ENCODE results near the gene DCLK3.

The DCLK3 gene

GRCh38 chr3:36763850-36764703 is at the start of gene DCLK3:
Gene DCLK3, minus strand, starts transcription at chr3:36764553. Its CDS starts 290 bp downstream, at chr3:36764263.
- DNase-seq = peak; percentile 27 to 40

GRCh38 chr3:36813305-36813704 is 49.0 kb upstream of the DCLK3 start:
- no peak for DNase-seq

GRCh38 chr3:36812240-36812639 is 47.9 kb upstream of the DCLK3 start:
- DNase-seq = no peak

- DNase-seq = no peak
Observed at GRCh38 chr3:36811768-36812167, 47.4 kb upstream of the DCLK3 start.

GRCh38 chr3:36804295-36805055 is 40.1 kb upstream of the DCLK3 start:
- no peak for DNase-seq

GRCh38 chr3:36803091-36803791 is 38.9 kb upstream of the DCLK3 start:
- no peak for DNase-seq

GRCh38 chr3:36800533-36801116 is 36.3 kb upstream of the DCLK3 start:
- no peak for DNase-seq

GRCh38 chr3:36796881-36797280 is 32.5 kb upstream of the DCLK3 start:
- DNase-seq = no peak

- no peak for DNase-seq
Observed at GRCh38 chr3:36796161-36796560, 31.8 kb upstream of the DCLK3 start.

GRCh38 chr3:36795622-36796021 is 31.3 kb upstream of the DCLK3 start:
- DNase-seq = no peak

GRCh38 chr3:36792342-36792741 is 28.0 kb upstream of the DCLK3 start:
- peak; percentile 25 for DNase-seq

GRCh38 chr3:36790765-36791164 is 26.4 kb upstream of the DCLK3 start:
- no peak for DNase-seq

GRCh38 chr3:36786921-36787890 is 22.9 kb upstream of the DCLK3 start:
- DNase-seq = no peak

GRCh38 chr3:36784138-36784635 is 19.8 kb upstream of the DCLK3 start:
- no peak for DNase-seq

- DNase-seq = no peak
Observed at GRCh38 chr3:36777424-36778218, 13.3 kb upstream of the DCLK3 start.

GRCh38 chr3:36776436-36776835 is 12.1 kb upstream of the DCLK3 start:
- no peak for DNase-seq

GRCh38 chr3:36774052-36774451 is 9.7 kb upstream of the DCLK3 start:
- DNase-seq = no peak

GRCh38 chr3:36771931-36772330 is 7.6 kb upstream of the DCLK3 start:
- no peak for DNase-seq

GRCh38 chr3:36769926-36770325 is 5.6 kb upstream of the DCLK3 start:
- DNase-seq = no peak

GRCh38 chr3:36765104-36765503 is 751 bp upstream of the DCLK3 start:
- DNase-seq = no peak

- no peak for DNase-seq
Observed at GRCh38 chr3:36764704-36765038, 318 bp upstream of the DCLK3 start.

Data from activated T-cell treated with anti-CD3 and anti-CD28 coated beads, Interleukin-2, amount 50 U/mL, for 48 hours (primary cell).